ENCODE measurements around the gene MGMT. TPM values are rescaled to one million over a fixed set of nuclear protein-coding genes. Genes with fewer than 3 reads are reported as not detected.

MGMT gene
- total RNA-seq, 1 donor from 2014 or later: 20.8 TPM

DNA sequence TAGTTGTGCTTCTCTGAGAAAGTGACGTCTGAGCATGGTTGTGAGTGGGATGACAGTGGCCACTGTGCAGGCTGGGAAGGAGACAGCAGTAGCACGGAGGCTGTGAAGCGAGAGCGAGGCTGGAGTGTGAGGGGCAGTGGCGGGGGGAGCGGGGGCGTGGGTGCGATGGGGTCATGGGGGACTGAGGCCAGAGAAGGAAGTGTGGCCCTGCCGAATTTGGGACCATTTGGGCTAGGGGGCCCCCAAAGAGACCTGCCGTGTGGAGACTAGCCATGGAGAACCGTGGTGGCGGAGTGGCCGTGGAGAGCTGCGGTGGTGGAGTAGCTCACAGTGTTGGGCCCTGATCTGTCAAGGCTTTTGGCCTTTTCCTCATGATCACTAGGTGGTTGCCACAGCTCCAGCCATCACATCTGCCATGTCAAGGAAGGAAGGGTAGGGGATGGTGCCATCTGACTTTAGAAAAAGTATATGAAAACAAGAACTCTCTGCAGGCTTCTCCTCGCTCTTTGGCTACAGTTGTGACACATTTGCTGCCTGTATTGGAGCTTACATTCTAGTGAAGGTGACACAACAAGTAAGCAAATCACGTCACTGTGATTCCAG lies 61.4 kb downstream of the MGMT start:
- Mint-ChIP-seq H3K9me3 (ENCODE audit: unreplicated experiment) (no peaks in the 10 kb centered on the region), H3K27ac (ENCODE audit: unreplicated experiment) (no peak overlapping the region), H3K36me3 (ENCODE audit: unreplicated experiment) (peaks cover 3% of the 10 kb centered on the region), H3K4me3 (ENCODE audit: unreplicated experiment) (no peak overlapping the region), H3K27me3 (ENCODE audit: unreplicated experiment) (no peaks in the 10 kb centered on the region), H3K4me1 (ENCODE audit: unreplicated experiment) (peaks cover 4% of the 10 kb centered on the region)
- TF ChIP-seq CTCF (IDR thresholded peaks at IDR 0.05): no peak
- DNase-seq (ENCODE audit: extremely low spot score, unreplicated experiment): no peak

- Mint-ChIP-seq H3K27me3 (ENCODE audit: unreplicated experiment) (no peaks in the 10 kb centered on the region), H3K4me1 (ENCODE audit: unreplicated experiment) (peaks cover 4% of the 10 kb centered on the region), H3K36me3 (ENCODE audit: unreplicated experiment) (peaks cover 3% of the 10 kb centered on the region), H3K27ac (ENCODE audit: unreplicated experiment) (no peak overlapping the region), H3K4me3 (ENCODE audit: unreplicated experiment) (no peak overlapping the region), H3K9me3 (ENCODE audit: unreplicated experiment) (no peaks in the 10 kb centered on the region)
- TF ChIP-seq CTCF (IDR thresholded peaks at IDR 0.05): no peak
- DNase-seq (ENCODE audit: extremely low spot score, unreplicated experiment): no peak
Measured at GRCh38 chr10:129530581-129530980, 63.5 kb downstream of the MGMT start.

DNA sequence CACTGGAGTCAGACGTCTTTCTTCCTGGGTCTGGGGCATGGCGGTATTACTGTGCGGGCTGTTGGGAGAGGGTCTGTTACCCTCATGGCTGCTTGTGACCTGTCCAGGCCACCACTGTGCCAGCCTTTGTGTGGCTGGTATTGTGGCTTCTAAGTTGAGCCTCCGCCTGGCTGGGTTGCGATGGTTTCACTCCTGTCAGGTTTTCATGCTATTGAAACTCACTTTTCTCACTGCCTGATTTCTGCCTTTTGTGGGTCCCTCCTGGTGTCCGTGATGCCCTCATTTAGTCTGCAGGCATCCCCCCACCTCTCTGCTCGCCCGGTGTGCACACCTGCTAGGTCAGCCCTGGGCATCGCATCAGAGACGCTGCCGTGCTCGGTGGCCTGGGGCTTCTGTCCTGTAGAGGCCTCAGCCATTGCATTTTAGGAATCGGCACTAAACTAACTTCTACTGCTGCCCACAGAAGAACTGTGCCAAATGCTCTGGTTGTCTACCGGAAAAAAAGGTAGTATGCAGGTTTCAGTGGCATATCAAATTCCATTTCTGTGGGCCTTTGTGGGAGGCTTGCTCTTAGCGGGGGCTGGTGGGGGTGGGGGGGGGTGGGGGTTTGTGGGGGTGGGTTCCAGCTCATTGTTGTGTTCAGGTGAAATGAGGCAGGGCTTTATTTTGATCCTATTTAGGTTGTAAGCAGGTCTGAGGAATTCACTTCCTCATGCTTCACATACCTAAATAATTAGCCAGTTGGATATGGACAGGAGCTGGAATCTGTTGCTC lies 64.3 kb downstream of the MGMT start:
- H3K4me3 Mint-ChIP-seq (ENCODE audit: unreplicated experiment): no peak overlapping the region
- peaks cover 3% of the 10 kb centered on the region for H3K36me3 Mint-ChIP-seq (ENCODE audit: unreplicated experiment)
- DNase-seq (ENCODE audit: extremely low spot score, unreplicated experiment): no peak
- H3K9me3 Mint-ChIP-seq (ENCODE audit: unreplicated experiment): no peaks in the 10 kb centered on the region
- H3K27me3 Mint-ChIP-seq (ENCODE audit: unreplicated experiment): no peaks in the 10 kb centered on the region
- H3K4me1 Mint-ChIP-seq (ENCODE audit: unreplicated experiment): peaks cover 4% of the 10 kb centered on the region
- no peak overlapping the region for H3K27ac Mint-ChIP-seq (ENCODE audit: unreplicated experiment)
- no peak for TF ChIP-seq CTCF (IDR thresholded peaks at IDR 0.05)

GRCh38 chr10:129531969-129532660 lies 65.1 kb downstream of the MGMT start:
- no peak for DNase-seq (ENCODE audit: extremely low spot score, unreplicated experiment)
- no peak overlapping the region for H3K4me3 Mint-ChIP-seq (ENCODE audit: unreplicated experiment)
- H3K27ac Mint-ChIP-seq (ENCODE audit: unreplicated experiment): no peak overlapping the region
- TF ChIP-seq CTCF (IDR thresholded peaks at IDR 0.05): no peak
- H3K4me1 Mint-ChIP-seq (ENCODE audit: unreplicated experiment): peaks cover 4% of the 10 kb centered on the region
- H3K9me3 Mint-ChIP-seq (ENCODE audit: unreplicated experiment): no peaks in the 10 kb centered on the region
- H3K36me3 Mint-ChIP-seq (ENCODE audit: unreplicated experiment): peaks cover 8% of the 10 kb centered on the region
- no peaks in the 10 kb centered on the region for H3K27me3 Mint-ChIP-seq (ENCODE audit: unreplicated experiment)

- Mint-ChIP-seq H3K27ac (ENCODE audit: unreplicated experiment) (no peak overlapping the region), H3K36me3 (ENCODE audit: unreplicated experiment) (peaks cover 11% of the 10 kb centered on the region), H3K27me3 (ENCODE audit: unreplicated experiment) (no peaks in the 10 kb centered on the region), H3K4me1 (ENCODE audit: unreplicated experiment) (peaks cover 4% of the 10 kb centered on the region), H3K4me3 (ENCODE audit: unreplicated experiment) (no peak overlapping the region), H3K9me3 (ENCODE audit: unreplicated experiment) (peaks cover 2% of the 10 kb centered on the region)
- no peak for DNase-seq (ENCODE audit: extremely low spot score, unreplicated experiment)
- no peak for TF ChIP-seq CTCF (IDR thresholded peaks at IDR 0.05)
Measured at GRCh38 chr10:129532838-129533237, 65.8 kb downstream of the MGMT start.
